GM20000 (cell line): Measurements from ENCODE around the gene NFU1.
"Not testable (repeated sequence)": the region's sequence is repeated elsewhere in the genome, so short reads cannot be mapped to it uniquely, and the experiment has no call there.

Experiments
- DNase-seq: peaks from one replicate; pipeline ENCODE4 v3.0.0; 2012; ENCODE audit warnings: low spot score
- CTCF ChIP-seq: IDR thresholded peaks from 2 replicates; pipeline ENCODE4 v1.5.1; 2012; ENCODE audit warnings: mild to moderate bottlenecking, control low read depth; ENCODE audit errors: extremely low read depth, missing control alignments

The NFU1 gene

DNA sequence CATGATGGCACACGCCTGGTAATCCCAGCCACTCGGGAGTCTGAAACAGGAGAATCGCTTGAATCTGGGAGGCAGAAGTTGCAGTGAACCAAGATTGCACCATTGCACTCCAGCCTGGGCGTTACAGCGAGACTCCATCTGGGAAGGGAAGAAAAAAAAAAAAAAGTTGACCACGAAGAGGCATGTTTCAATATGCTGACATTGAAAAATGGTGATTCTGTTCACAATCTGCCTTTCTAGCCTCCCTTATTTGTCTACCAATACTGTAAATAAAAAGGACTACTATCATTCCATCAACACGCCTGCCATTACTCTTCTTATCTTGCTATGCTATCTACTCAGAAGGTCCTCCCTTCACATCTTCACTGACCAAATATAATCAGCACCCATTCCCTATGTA, 68.6 kb downstream of the NFU1 start:
- no peak for DNase-seq
- TF ChIP-seq CTCF, result no peak

GRCh38 chr2:69359371-69359770, 77.9 kb downstream of the NFU1 start:
- no peak for DNase-seq
- no peak for TF ChIP-seq CTCF

DNA sequence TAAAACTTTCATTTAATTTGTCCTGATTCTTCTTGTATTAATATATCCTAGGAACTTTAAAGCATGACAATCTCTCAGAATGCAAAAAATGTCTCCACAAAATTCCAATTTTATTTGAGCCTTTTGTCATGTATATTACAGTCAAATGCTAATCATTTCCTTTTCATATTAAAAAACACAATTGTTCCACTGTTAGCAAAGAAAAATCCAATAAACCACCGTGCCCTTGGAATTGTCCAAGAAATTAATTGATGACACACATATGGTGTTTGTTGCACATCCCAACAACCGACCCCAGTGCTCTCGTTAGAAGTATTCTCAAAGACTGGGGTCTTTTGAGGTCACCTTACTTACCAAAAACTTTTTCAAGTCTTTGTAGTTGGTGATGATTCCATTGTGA, 78.3 kb downstream of the NFU1 start:
- DNase-seq, result no peak
- TF ChIP-seq CTCF, result no peak

DNA sequence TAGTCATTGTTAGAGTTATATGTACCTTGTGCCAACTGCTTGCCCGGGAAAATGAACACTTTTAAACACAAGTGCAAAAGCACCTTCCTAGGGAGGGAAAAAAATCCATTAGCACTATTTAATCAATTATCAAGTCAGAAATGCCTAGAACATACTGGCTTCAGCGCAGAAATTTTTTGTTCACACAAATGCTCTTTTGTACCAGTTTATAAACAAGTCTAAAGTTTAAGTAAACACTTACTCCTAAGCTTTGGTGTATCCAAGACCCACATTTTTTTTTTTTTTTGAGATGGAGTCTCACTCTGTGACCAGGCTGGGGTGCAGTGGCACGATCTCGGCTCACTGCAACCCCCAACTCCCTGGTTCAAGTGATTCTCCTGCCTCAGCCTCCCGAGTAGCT, 80.8 kb downstream of the NFU1 start:
- no peak for DNase-seq
- no peak for TF ChIP-seq CTCF

- not testable (repeated sequence) for DNase-seq
Measured at GRCh38 chr2:69354976-69355375, 82.3 kb downstream of the NFU1 start.

DNA sequence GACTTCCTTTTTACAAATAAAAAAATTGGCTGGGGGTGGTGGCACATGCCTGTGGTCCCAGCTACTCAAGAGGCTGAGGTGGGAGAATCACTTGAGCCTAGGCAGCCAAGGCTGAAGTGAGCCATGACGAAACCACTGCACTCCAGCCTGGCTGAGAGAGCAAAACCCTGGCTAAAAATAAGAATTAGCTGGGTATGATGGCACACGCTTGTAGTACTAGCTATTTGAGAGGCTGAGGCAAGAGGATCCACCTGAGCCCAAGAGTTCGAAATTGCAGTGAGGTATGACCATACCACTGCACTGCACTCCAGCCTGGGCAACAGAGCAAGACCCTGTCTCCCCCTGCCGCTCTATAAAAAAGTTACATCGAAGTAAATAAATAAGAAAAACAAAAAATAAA, 83.9 kb downstream of the NFU1 start:
- no peak for DNase-seq
- TF ChIP-seq CTCF, result no peak

DNA sequence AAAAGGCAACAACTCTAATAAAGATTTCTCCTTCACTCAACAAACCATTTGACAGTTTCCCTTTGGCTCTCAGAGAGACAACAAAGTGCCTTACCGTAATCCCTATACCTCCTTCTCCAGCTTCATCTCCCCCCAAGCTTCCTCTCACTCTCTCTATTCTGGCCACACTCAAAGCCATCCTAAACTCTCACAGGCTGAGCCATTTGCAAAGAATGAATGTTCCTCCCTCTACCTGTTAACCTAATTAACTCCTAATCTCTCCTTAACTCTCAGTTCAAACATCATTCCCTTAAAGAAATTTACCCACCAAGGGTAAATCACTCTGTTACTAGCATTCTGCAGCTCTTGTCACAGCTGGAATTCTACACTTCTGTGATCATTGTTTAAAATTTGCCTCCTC, 88.5 kb downstream of the NFU1 start:
- DNase-seq, result no peak
- no peak for TF ChIP-seq CTCF
